Activated T-cell treated with anti-CD3 and anti-CD28 coated beads, Interleukin-2, amount 50 U/mL, for 4 hours (primary cell): Measurements from ENCODE around the gene DCAF15. TPM values are rescaled to one million over a fixed set of nuclear protein-coding genes. Genes with fewer than 3 reads are reported as not detected.
A peak's percentile ranks its signal among the peaks of the same experiment; 100 is the strongest.
"Not testable (repeated sequence)": the region's sequence is repeated elsewhere in the genome, so short reads cannot be mapped to it uniquely, and the experiment has no call there.

ENCODE experiments used
- ATAC-seq, 2 donors: fragments of 200-7000 bp; cut with Tn5 transposase; one replicate each; pipeline ENCODE4 v1.10.0; 2021
- DNase-seq: peaks from one replicate; pipeline ENCODE4 v3.0.0-alpha.2; 2020
- H3K27me3 Mint-ChIP-seq: one replicate; pipeline ENCODE4 v1.8.0; 2021; ENCODE audit warnings: low read depth, mixed read lengths
- H3K36me3 Mint-ChIP-seq: one replicate; pipeline ENCODE4 v1.8.0; 2022; ENCODE audit warnings: mixed read lengths; ENCODE audit not compliant: insufficient read depth
- H3K4me1 Mint-ChIP-seq: one replicate; pipeline ENCODE4 v1.8.0; 2021; ENCODE audit warnings: low read depth, mixed read lengths
- H3K4me3 Mint-ChIP-seq: one replicate; pipeline ENCODE4 v1.8.0; 2021; ENCODE audit warnings: mild to moderate bottlenecking, moderate library complexity, mixed read lengths
- H3K9me3 Mint-ChIP-seq: one replicate; pipeline ENCODE4 v1.8.0; 2021; ENCODE audit warnings: mixed read lengths
- total RNA-seq, 3 donors: library from RNA; stranded (reverse); gene quantifications; one replicate each; pipeline ENCODE4 v1.2.1, GENCODE V29; 2021

Gene DCAF15
- total RNA-seq, 3 donors from 2014 or later: 65.2 to 75.4 (median 66.2) TPM

- Mint-ChIP-seq H3K27me3 (no peaks in the 10 kb centered on the region), H3K9me3 (no peaks in the 10 kb centered on the region), H3K4me3 (no peak overlapping the region), H3K4me1 (no peaks in the 10 kb centered on the region), H3K36me3 (peaks cover 16% of the 10 kb centered on the region)
- peak; percentile 47 to 51 for ATAC-seq
- DNase-seq: no peak
These were observed 7.9 kb downstream of the DCAF15 start for GRCh38 chr19:13959962-13960862.

GRCh38 chr19:13960863-13961784 lies 8.8 kb downstream of the DCAF15 start:
- H3K27me3 Mint-ChIP-seq: no peaks in the 10 kb centered on the region
- DNase-seq (no peak), ATAC-seq (no peak)
- no peak overlapping the region for H3K4me3 Mint-ChIP-seq
- no peaks in the 10 kb centered on the region for H3K9me3 Mint-ChIP-seq
- no peaks in the 10 kb centered on the region for H3K4me1 Mint-ChIP-seq
- peaks cover 16% of the 10 kb centered on the region for H3K36me3 Mint-ChIP-seq

- no peak for ATAC-seq
- H3K4me1 Mint-ChIP-seq: no peaks in the 10 kb centered on the region
- no peaks in the 10 kb centered on the region for H3K27me3 Mint-ChIP-seq
- peaks cover 13% of the 10 kb centered on the region for H3K36me3 Mint-ChIP-seq
- no peaks in the 10 kb centered on the region for H3K9me3 Mint-ChIP-seq
- DNase-seq: no peak
- H3K4me3 Mint-ChIP-seq: no peak overlapping the region
These were observed 9.8 kb downstream of the DCAF15 start for GRCh38 chr19:13961826-13962698.

GRCh38 chr19:13962699-13963602 lies 10.6 kb downstream of the DCAF15 start:
- H3K4me3 Mint-ChIP-seq: no peak overlapping the region
- ATAC-seq (no peak), DNase-seq (no peak)
- peaks cover 13% of the 10 kb centered on the region for H3K36me3 Mint-ChIP-seq
- H3K4me1 Mint-ChIP-seq: no peaks in the 10 kb centered on the region
- no peaks in the 10 kb centered on the region for H3K27me3 Mint-ChIP-seq
- no peaks in the 10 kb centered on the region for H3K9me3 Mint-ChIP-seq

- no peak for ATAC-seq
- H3K9me3 Mint-ChIP-seq: no peaks in the 10 kb centered on the region
These were observed 11.3 kb downstream of the DCAF15 start for GRCh38 chr19:13963603-13964105.

GRCh38 chr19:13964776-13965175 lies 12.5 kb downstream of the DCAF15 start:
- DNase-seq (no peak), ATAC-seq (no peak)
- Mint-ChIP-seq H3K36me3 (peaks cover 17% of the 10 kb centered on the region), H3K4me1 (no peaks in the 10 kb centered on the region), H3K4me3 (no peak overlapping the region), H3K27me3 (no peaks in the 10 kb centered on the region), H3K9me3 (no peaks in the 10 kb centered on the region)

More at GRCh38 chr19:13963603-13964105, 11.3 kb downstream of the DCAF15 start:
- Mint-ChIP-seq H3K27me3 (no peaks in the 10 kb centered on the region), H3K36me3 (peaks cover 13% of the 10 kb centered on the region), H3K4me3 (no peak overlapping the region), H3K4me1 (no peaks in the 10 kb centered on the region)
- no peak for DNase-seq

- H3K27me3 Mint-ChIP-seq: no peaks in the 10 kb centered on the region
- ATAC-seq: no peak
- no peaks in the 10 kb centered on the region for H3K9me3 Mint-ChIP-seq
- H3K4me1 Mint-ChIP-seq: no peaks in the 10 kb centered on the region
- no peak overlapping the region for H3K4me3 Mint-ChIP-seq
- peaks cover 16% of the 10 kb centered on the region for H3K36me3 Mint-ChIP-seq
- no peak for DNase-seq
These were observed 13.1 kb downstream of the DCAF15 start for GRCh38 chr19:13965377-13965896.

- no peak for ATAC-seq
- Mint-ChIP-seq H3K4me1 (no peaks in the 10 kb centered on the region), H3K36me3 (peaks cover 14% of the 10 kb centered on the region), H3K9me3 (no peaks in the 10 kb centered on the region), H3K27me3 (no peaks in the 10 kb centered on the region), H3K4me3 (no peak overlapping the region)
- DNase-seq: no peak
These were observed 13.8 kb downstream of the DCAF15 start for GRCh38 chr19:13965926-13966683.

GRCh38 chr19:13966684-13967128 lies 14.4 kb downstream of the DCAF15 start:
- H3K27me3 Mint-ChIP-seq: no peaks in the 10 kb centered on the region
- H3K36me3 Mint-ChIP-seq: peaks cover 9% of the 10 kb centered on the region
- ATAC-seq (no peak), DNase-seq (no peak)
- H3K4me1 Mint-ChIP-seq: no peaks in the 10 kb centered on the region
- H3K9me3 Mint-ChIP-seq: no peaks in the 10 kb centered on the region
- no peak overlapping the region for H3K4me3 Mint-ChIP-seq

GRCh38 chr19:13967206-13967605 lies 14.9 kb downstream of the DCAF15 start:
- not testable (repeated sequence) for H3K4me3 Mint-ChIP-seq, H3K27me3 Mint-ChIP-seq, DNase-seq, H3K9me3 Mint-ChIP-seq, ATAC-seq, H3K36me3 Mint-ChIP-seq, H3K4me1 Mint-ChIP-seq

- peaks cover 8% of the 10 kb centered on the region for H3K36me3 Mint-ChIP-seq
- no peaks in the 10 kb centered on the region for H3K9me3 Mint-ChIP-seq
- no peak for ATAC-seq
These were observed 16.1 kb downstream of the DCAF15 start for GRCh38 chr19:13968383-13968935.

GRCh38 chr19:13968999-13969398 lies 16.7 kb downstream of the DCAF15 start:
- Mint-ChIP-seq H3K4me3 (no peak overlapping the region), H3K27me3 (no peaks in the 10 kb centered on the region), H3K36me3 (peaks cover 8% of the 10 kb centered on the region), H3K9me3 (no peaks in the 10 kb centered on the region), H3K4me1 (peaks cover 2% of the 10 kb centered on the region)
- ATAC-seq (no peak), DNase-seq (no peak)

More at GRCh38 chr19:13968383-13968935, 16.1 kb downstream of the DCAF15 start:
- no peak for DNase-seq
- Mint-ChIP-seq H3K4me3 (no peak overlapping the region), H3K27me3 (no peaks in the 10 kb centered on the region), H3K4me1 (no peaks in the 10 kb centered on the region)
